Suprapubic skin (tissue), 4 donors: ENCODE measurements around the gene MLKL.

ENCODE experiments used
- EP300 ChIP-seq: sonication (generic); formaldehyde crosslinking; IDR thresholded peaks from one replicate; pipeline ENCODE4 v1.6.1; 2017; ENCODE audit warnings: antibody characterized with exemption
- POLR2A ChIP-seq, 2 donors: fragments of 450-650 bp; IDR thresholded peaks; one replicate each; pipeline ENCODE4 v1.6.1; 2017; ENCODE audit warnings: antibody characterized with exemption in 2 of 2, mild to moderate bottlenecking in 2 of 2, moderate library complexity in 2 of 2
- POLR2AphosphoS5 ChIP-seq, 3 donors: sonication (generic); formaldehyde crosslinking; IDR thresholded peaks; one replicate each; pipeline ENCODE4 v1.6.1; 2017; ENCODE audit warnings: antibody characterized with exemption in 3 of 3
- TF ChIP-seq, protein P1 (sequence below), 2 donors: fragments of 200-600 bp in 1 of 2; fragments of 450-650 bp in 1 of 2; sonication (generic) in 1 of 2; IDR thresholded peaks; one replicate each; pipeline ENCODE4 v1.5.1; 2016 to 2019; ENCODE audit warnings: antibody characterized with exemption in 2 of 2, mild to moderate bottlenecking in 1 of 2, moderate library complexity in 1 of 2

- TF ChIP-seq, protein P1, sequence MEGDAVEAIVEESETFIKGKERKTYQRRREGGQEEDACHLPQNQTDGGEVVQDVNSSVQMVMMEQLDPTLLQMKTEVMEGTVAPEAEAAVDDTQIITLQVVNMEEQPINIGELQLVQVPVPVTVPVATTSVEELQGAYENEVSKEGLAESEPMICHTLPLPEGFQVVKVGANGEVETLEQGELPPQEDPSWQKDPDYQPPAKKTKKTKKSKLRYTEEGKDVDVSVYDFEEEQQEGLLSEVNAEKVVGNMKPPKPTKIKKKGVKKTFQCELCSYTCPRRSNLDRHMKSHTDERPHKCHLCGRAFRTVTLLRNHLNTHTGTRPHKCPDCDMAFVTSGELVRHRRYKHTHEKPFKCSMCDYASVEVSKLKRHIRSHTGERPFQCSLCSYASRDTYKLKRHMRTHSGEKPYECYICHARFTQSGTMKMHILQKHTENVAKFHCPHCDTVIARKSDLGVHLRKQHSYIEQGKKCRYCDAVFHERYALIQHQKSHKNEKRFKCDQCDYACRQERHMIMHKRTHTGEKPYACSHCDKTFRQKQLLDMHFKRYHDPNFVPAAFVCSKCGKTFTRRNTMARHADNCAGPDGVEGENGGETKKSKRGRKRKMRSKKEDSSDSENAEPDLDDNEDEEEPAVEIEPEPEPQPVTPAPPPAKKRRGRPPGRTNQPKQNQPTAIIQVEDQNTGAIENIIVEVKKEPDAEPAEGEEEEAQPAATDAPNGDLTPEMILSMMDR (IDR thresholded peaks at IDR 0.05) = no peak
- TF ChIP-seq POLR2A (IDR thresholded peaks at IDR 0.05) = no peak
- no peak for TF ChIP-seq EP300
- TF ChIP-seq POLR2AphosphoS5 (IDR thresholded peaks at IDR 0.05) = no peak
Observed at GRCh38 chr16:74713876-74714275, 13.2 kb upstream of the MLKL start.
